ENCODE results near the gene OR10G8. TPM values are rescaled to one million over a fixed set of nuclear protein-coding genes. Genes with fewer than 3 reads are reported as not detected.

OR10G8 gene
- total and polyA plus RNA-seq, 2 experiments from 2014 or later, result 0.47 TPM; not detected in 1

GRCh38 chr11:124039557-124039956 is 13.0 kb downstream of the OR10G8 start:
- Histone ChIP-seq H3K9me3 (ENCODE audit: low read depth) (no peaks in the 10 kb centered on the region), H2AFZ (no peak overlapping the region)
- 83% methylated on average over 8 of the region's 9 CpGs for WGBS (ENCODE audit: low lambda C conversion rate, missing lambda C conversion rate)

GRCh38 chr11:124041254-124041653 is 14.7 kb downstream of the OR10G8 start, which contains the start of gene OR10G7:
Gene OR10G7 (minus strand): TSS chr11:124041325. CDS start chr11:124039001, 2,324 bp downstream.
- 12% methylated on average over 1 of the region's 1 CpG for WGBS (ENCODE audit: low lambda C conversion rate, missing lambda C conversion rate)

More at GRCh38 chr11:124039557-124039956, 13.0 kb downstream of the OR10G8 start:
- H3K4me2 ChIP-seq, result no peak overlapping the region
- no peak for TF ChIP-seq EZH2 (IDR thresholded peaks at IDR 0.05; ENCODE audit: borderline replicate concordance)
- TF ChIP-seq CTCF (IDR thresholded peaks at IDR 0.05; ENCODE audit: poor library complexity), result no peak
- H3K27ac ChIP-seq, result no peak overlapping the region
- no peak for DNase-seq (ENCODE audit: low spot score)
- H3K4me1 ChIP-seq (ENCODE audit: insufficient read depth), result no peaks in the 10 kb centered on the region
- H3K79me2 ChIP-seq, result no peaks in the 10 kb centered on the region
- H3K9me2 ChIP-seq (replicated peaks; ENCODE audit: insufficient read depth), result no peaks in the 10 kb centered on the region
- no peak overlapping the region for H3K4me3 ChIP-seq
- no peaks in the 10 kb centered on the region for H3K36me3 ChIP-seq (replicated peaks; ENCODE audit: insufficient read depth, low read depth)
- H3K27me3 ChIP-seq, result no peaks in the 10 kb centered on the region
- H4K20me1 ChIP-seq (ENCODE audit: insufficient read depth, poor library complexity, severe bottlenecking), result no peaks in the 10 kb centered on the region

GRCh38 chr11:124043420-124043819 is 16.8 kb downstream of the OR10G8 start:
- no peaks in the 10 kb centered on the region for H3K79me2 ChIP-seq
- no peaks in the 10 kb centered on the region for H3K9me2 ChIP-seq (replicated peaks; ENCODE audit: insufficient read depth)
- DNase-seq (ENCODE audit: low spot score), result no peak
- H3K27me3 ChIP-seq, result no peaks in the 10 kb centered on the region
- no peak overlapping the region for H2AFZ ChIP-seq
- no peaks in the 10 kb centered on the region for H3K4me1 ChIP-seq (ENCODE audit: insufficient read depth)
- WGBS (ENCODE audit: low lambda C conversion rate, missing lambda C conversion rate), result 73% methylated on average over 4 of the region's 4 CpGs
- H3K36me3 ChIP-seq (replicated peaks; ENCODE audit: insufficient read depth, low read depth), result no peaks in the 10 kb centered on the region
- H3K9me3 ChIP-seq (ENCODE audit: low read depth), result no peaks in the 10 kb centered on the region
- TF ChIP-seq EZH2 (IDR thresholded peaks at IDR 0.05; ENCODE audit: borderline replicate concordance) (no peak), CTCF (IDR thresholded peaks at IDR 0.05; ENCODE audit: poor library complexity) (no peak)
- no peaks in the 10 kb centered on the region for H4K20me1 ChIP-seq (ENCODE audit: insufficient read depth, poor library complexity, severe bottlenecking)
- no peak overlapping the region for H3K4me2 ChIP-seq
- H3K4me3 ChIP-seq, result no peak overlapping the region
- H3K27ac ChIP-seq, result no peak overlapping the region

More at GRCh38 chr11:124041254-124041653, 14.7 kb downstream of the OR10G8 start, which contains the start of gene OR10G7:
- Histone ChIP-seq H3K4me1 (ENCODE audit: insufficient read depth) (no peaks in the 10 kb centered on the region), H3K79me2 (no peaks in the 10 kb centered on the region), H2AFZ (no peak within 1 kb of the TSS), H3K9me2 (replicated peaks; ENCODE audit: insufficient read depth) (no peaks in the 10 kb centered on the region), H3K27ac (no peak within 1 kb of the TSS), H3K9me3 (ENCODE audit: low read depth) (no peaks in the 10 kb centered on the region), H3K36me3 (replicated peaks; ENCODE audit: insufficient read depth, low read depth) (no peaks in the 10 kb centered on the region), H3K27me3 (no peaks in the 10 kb centered on the region), H3K4me2 (no peak within 1 kb of the TSS), H3K4me3 (no peak within 1 kb of the TSS), H4K20me1 (ENCODE audit: insufficient read depth, poor library complexity, severe bottlenecking) (no peaks in the 10 kb centered on the region)
- DNase-seq (ENCODE audit: low spot score), result peak; percentile 4
- TF ChIP-seq EZH2phosphoT487 (IDR thresholded peaks at IDR 0.05; ENCODE audit: low read depth, severe bottlenecking, unreplicated experiment), result no peak

GRCh38 chr11:124050748-124051147 is 24.1 kb downstream of the OR10G8 start:
- no peaks in the 10 kb centered on the region for H3K27me3 ChIP-seq
- no peaks in the 10 kb centered on the region for H3K79me2 ChIP-seq
- no peak overlapping the region for H3K4me2 ChIP-seq
- whole genome bisulfite sequencing (ENCODE audit: low lambda C conversion rate, missing lambda C conversion rate), result 69% methylated on average over 1 of the region's 1 CpG
- TF ChIP-seq EZH2phosphoT487 (IDR thresholded peaks at IDR 0.05; ENCODE audit: low read depth, severe bottlenecking, unreplicated experiment), result no peak
- H3K27ac ChIP-seq, result no peak overlapping the region
- no peak overlapping the region for H3K4me3 ChIP-seq
- no peaks in the 10 kb centered on the region for H3K9me3 ChIP-seq (ENCODE audit: low read depth)
- no peak overlapping the region for H2AFZ ChIP-seq
- no peaks in the 10 kb centered on the region for H4K20me1 ChIP-seq (ENCODE audit: insufficient read depth, poor library complexity, severe bottlenecking)
- no peaks in the 10 kb centered on the region for H3K4me1 ChIP-seq (ENCODE audit: insufficient read depth)
- no peaks in the 10 kb centered on the region for H3K36me3 ChIP-seq (replicated peaks; ENCODE audit: insufficient read depth, low read depth)
- H3K9me2 ChIP-seq (replicated peaks; ENCODE audit: insufficient read depth), result no peaks in the 10 kb centered on the region
- no peak for DNase-seq (ENCODE audit: low spot score)

Data from hepatocyte (in vitro differentiated cells).